DMS53 (cell line): ENCODE measurements around the gene KCNA1.

ENCODE experiments used
- DNase-seq: peaks from one replicate; lab custom pipeline; 2025; lab: John Stamatoyannopoulos, UW

The KCNA1 gene

GRCh38 chr12:4911316-4911994 is 1.8 kb downstream of the KCNA1 start:
- DNase-seq = peak; percentile 66

GRCh38 chr12:4914720-4915119 is 5.0 kb downstream of the KCNA1 start:
- DNase-seq = no peak

GRCh38 chr12:4915752-4916151 is 6.0 kb downstream of the KCNA1 start:
- no peak for DNase-seq

GRCh38 chr12:4918950-4919660 is 9.4 kb downstream of the KCNA1 start:
- DNase-seq = no peak

- DNase-seq = no peak
Measured at GRCh38 chr12:4932576-4932975, 22.9 kb downstream of the KCNA1 start.

GRCh38 chr12:4933411-4933810 is 23.7 kb downstream of the KCNA1 start:
- DNase-seq = no peak

- peak; percentile 81 for DNase-seq
Measured at GRCh38 chr12:4934407-4935035, 24.8 kb downstream of the KCNA1 start.

- DNase-seq = no peak
Measured at GRCh38 chr12:4938900-4939299, 29.2 kb downstream of the KCNA1 start.

GRCh38 chr12:4939418-4940023 is 29.8 kb downstream of the KCNA1 start:
- DNase-seq = no peak

- DNase-seq = no peak
Measured at GRCh38 chr12:4943067-4943937, 33.6 kb downstream of the KCNA1 start.

GRCh38 chr12:4943938-4944284 is 34.2 kb downstream of the KCNA1 start:
- no peak for DNase-seq

- no peak for DNase-seq
Measured at GRCh38 chr12:4947253-4947652, 37.5 kb downstream of the KCNA1 start.

GRCh38 chr12:4951083-4951482 is 41.4 kb downstream of the KCNA1 start:
- DNase-seq = no peak

- DNase-seq = no peak
Measured at GRCh38 chr12:4951601-4952000, 41.9 kb downstream of the KCNA1 start.

- DNase-seq = no peak
Measured at GRCh38 chr12:4954621-4955354, 45.1 kb downstream of the KCNA1 start.

- no peak for DNase-seq
Measured at GRCh38 chr12:4956054-4956453, 46.3 kb downstream of the KCNA1 start.

GRCh38 chr12:4956968-4957367 is 47.3 kb downstream of the KCNA1 start:
- peak; percentile 63 for DNase-seq

GRCh38 chr12:4957761-4958160 is 48.1 kb downstream of the KCNA1 start:
- no peak for DNase-seq

GRCh38 chr12:4958697-4959375 is 49.1 kb downstream of the KCNA1 start:
- DNase-seq = no peak

GRCh38 chr12:4959381-4959780 is 49.7 kb downstream of the KCNA1 start:
- no peak for DNase-seq

- peak; percentile 59 for DNase-seq
Measured at GRCh38 chr12:4960030-4960429, 50.3 kb downstream of the KCNA1 start.
